Body of pancreas (tissue), 4 donors: Measurements from ENCODE around the gene STAT1. TPM values are rescaled to one million over a fixed set of nuclear protein-coding genes. Genes with fewer than 3 reads are reported as not detected.
A peak's percentile ranks its signal among the peaks of the same experiment; 100 is the strongest.
"Not testable (repeated sequence)": the region's sequence is repeated elsewhere in the genome, so short reads cannot be mapped to it uniquely, and the experiment has no call there.

Experiments used
- ATAC-seq: fragments of 150-250 bp; one replicate; pipeline ENCODE4 v1.9.1; 2016
- DNase-seq, 4 donors: peaks; one replicate each; pipeline ENCODE4 v3.0.0-alpha.2; 2019
- H3K27ac ChIP-seq, 4 donors: fragments of 200-600 bp; sonication (generic); 1 replicate in 3 of 4; 2 replicates in 1 of 4; pipeline versions ENCODE4 v1.5.1 to v1.6.1; 2016 to 2019; ENCODE audit warnings: mild to moderate bottlenecking in 1 of 4, mixed read lengths in 1 of 4, moderate library complexity in 1 of 4
- H3K27me3 ChIP-seq, 2 donors: fragments of 200-600 bp; sonication (generic); one replicate each; pipeline ENCODE4 v1.6.0; 2016; ENCODE audit warnings: mild to moderate bottlenecking in 1 of 2
- H3K36me3 ChIP-seq, 2 donors: fragments of 200-600 bp; sonication (generic); replicated peaks in 1 of 2; 2 replicates each; pipeline ENCODE4 v1.5.1; 2016; ENCODE audit warnings: low read depth in 2 of 2; ENCODE audit not compliant: insufficient read depth in 1 of 2
- H3K4me1 ChIP-seq: fragments of 200-600 bp; sonication (generic); one replicate; pipeline ENCODE4 v1.6.0; 2016
- H3K4me3 ChIP-seq, 2 donors: fragments of 200-600 bp; sonication (generic); 1 replicate in 1 of 2; 2 replicates in 1 of 2; pipeline ENCODE4 v1.5.1; 2016 to 2019
- H3K9me3 ChIP-seq, 3 donors: fragments of 200-600 bp; sonication (generic); 1 replicate in 2 of 3; 2 replicates in 1 of 3; pipeline ENCODE4 v1.5.1; 2016
- POLR2A ChIP-seq, 3 donors: fragments of 450-650 bp; IDR thresholded peaks; one replicate each; pipeline ENCODE4 v1.6.1; 2016; ENCODE audit warnings: antibody characterized with exemption in 3 of 3, mild to moderate bottlenecking in 2 of 3
- WGBS, 2 donors: methylation state at CpG; one replicate each; pipeline ENCODE4 v1.1.5; 2017; 5-methylcytosine and 5-hydroxymethylcytosine counted together
- intact Hi-C: fragments of 100-400 bp; cut with DNase I; formaldehyde crosslinking; loops from one replicate; pipeline ENCODE4 v1.15.1; 2023
- total RNA-seq, 2 donors: library from RNA; depleted of rRNA; stranded (reverse); fragments of >200 nt; gene quantifications; one replicate each; pipeline ENCODE4 v1.1.0, GENCODE V29; 2016
- TF ChIP-seq, protein P1 (sequence below), 7 experiments: fragments of 450-650 bp in 4 of 7; fragments of 200-600 bp in 3 of 7; sonication (generic) in 3 of 7; IDR thresholded peaks; one replicate each; pipeline ENCODE4 v1.5.1; 2016 to 2019; ENCODE audit warnings: antibody characterized with exemption in 7 of 7

The STAT1 gene
- total RNA-seq, 2 donors from 2014 or later: 30.1 to 56.4 TPM

DNA sequence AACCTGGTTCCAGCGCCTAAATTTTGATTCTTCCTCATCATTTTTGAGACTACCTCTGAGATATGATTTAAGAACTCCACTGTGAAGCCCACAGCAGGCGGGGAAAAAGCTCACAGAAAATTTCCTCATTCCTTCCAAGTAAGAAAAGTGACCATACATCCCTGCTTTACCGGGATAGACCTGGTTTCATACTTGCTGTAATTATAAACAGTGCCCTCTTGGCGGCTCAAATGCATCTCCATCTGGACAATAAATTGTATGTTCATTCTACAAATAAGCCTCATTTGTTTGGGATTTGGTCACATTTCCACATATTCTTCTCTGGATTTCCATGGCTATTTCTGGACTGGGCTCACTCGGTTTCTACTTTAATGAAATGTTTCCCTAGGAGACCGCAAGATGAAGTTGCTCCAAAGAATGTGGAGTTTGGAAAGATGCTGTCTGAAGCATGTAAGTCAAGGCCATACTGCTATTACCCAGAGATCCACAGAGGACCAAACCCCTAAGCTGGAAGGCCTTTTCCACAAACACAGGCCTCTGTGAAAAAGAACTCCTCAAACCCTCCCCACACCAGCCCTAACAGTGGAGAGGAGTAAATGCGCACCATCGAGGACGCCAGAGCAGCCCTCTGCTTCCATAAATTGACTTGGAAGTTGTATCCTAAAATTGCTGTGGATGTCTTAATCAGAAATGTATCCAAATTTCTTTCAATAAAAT, 13.9 kb downstream of the STAT1 start:
- intact Hi-C loops: no loop called here
- ATAC-seq (no peak), DNase-seq (no peak)
- peaks cover 8% of the 10 kb centered on the region for H3K4me1 ChIP-seq
- no peaks in the 10 kb centered on the region for H3K27me3 ChIP-seq
- H3K36me3 ChIP-seq: peaks cover 3 to 27% of the 10 kb centered on the region in 2 donors
- TF ChIP-seq POLR2A (IDR thresholded peaks at IDR 0.05): no peak
- TF ChIP-seq, protein P1, sequence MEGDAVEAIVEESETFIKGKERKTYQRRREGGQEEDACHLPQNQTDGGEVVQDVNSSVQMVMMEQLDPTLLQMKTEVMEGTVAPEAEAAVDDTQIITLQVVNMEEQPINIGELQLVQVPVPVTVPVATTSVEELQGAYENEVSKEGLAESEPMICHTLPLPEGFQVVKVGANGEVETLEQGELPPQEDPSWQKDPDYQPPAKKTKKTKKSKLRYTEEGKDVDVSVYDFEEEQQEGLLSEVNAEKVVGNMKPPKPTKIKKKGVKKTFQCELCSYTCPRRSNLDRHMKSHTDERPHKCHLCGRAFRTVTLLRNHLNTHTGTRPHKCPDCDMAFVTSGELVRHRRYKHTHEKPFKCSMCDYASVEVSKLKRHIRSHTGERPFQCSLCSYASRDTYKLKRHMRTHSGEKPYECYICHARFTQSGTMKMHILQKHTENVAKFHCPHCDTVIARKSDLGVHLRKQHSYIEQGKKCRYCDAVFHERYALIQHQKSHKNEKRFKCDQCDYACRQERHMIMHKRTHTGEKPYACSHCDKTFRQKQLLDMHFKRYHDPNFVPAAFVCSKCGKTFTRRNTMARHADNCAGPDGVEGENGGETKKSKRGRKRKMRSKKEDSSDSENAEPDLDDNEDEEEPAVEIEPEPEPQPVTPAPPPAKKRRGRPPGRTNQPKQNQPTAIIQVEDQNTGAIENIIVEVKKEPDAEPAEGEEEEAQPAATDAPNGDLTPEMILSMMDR (IDR thresholded peaks at IDR 0.05): no peak
- H3K9me3 ChIP-seq: no peaks in the 10 kb centered on the region
- 88 to 94% methylated on average over 9 of the region's 9 CpGs for WGBS, 2 donors
- no peak overlapping the region for H3K4me3 ChIP-seq
- no peak overlapping the region for H3K27ac ChIP-seq

DNA sequence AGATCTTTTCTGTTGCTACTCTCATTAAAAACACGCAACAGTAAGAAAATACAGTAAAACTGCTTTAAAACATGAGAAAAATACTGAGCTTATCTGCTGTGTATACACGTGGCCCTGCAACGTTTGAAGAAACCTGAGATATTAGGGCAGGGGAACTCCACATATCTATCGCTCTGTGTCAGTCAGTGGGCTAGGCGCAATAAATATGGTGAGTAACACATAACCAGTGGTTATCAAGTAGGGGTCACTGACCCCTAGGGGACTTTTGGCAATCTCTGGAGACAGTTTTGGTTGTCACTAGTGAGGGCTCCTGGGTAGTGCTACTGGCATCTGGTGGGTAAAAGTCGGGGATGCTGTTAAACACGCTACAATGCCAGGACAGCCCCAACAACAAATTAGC, 14.9 kb downstream of the STAT1 start:
- Histone ChIP-seq H3K4me3 (no peak overlapping the region), H3K9me3 (no peaks in the 10 kb centered on the region), H3K36me3 (peaks cover 3 to 32% of the 10 kb centered on the region in 2 donors), H3K27me3 (no peaks in the 10 kb centered on the region), H3K27ac (no peak overlapping the region), H3K4me1 (peaks cover 8% of the 10 kb centered on the region)
- ATAC-seq (no peak), DNase-seq (no peak)
- 79 to 82% methylated on average over 7 of the region's 7 CpGs for WGBS, 2 donors
- intact Hi-C loops: no loop called here
- TF ChIP-seq POLR2A (IDR thresholded peaks at IDR 0.05): no peak

DNA sequence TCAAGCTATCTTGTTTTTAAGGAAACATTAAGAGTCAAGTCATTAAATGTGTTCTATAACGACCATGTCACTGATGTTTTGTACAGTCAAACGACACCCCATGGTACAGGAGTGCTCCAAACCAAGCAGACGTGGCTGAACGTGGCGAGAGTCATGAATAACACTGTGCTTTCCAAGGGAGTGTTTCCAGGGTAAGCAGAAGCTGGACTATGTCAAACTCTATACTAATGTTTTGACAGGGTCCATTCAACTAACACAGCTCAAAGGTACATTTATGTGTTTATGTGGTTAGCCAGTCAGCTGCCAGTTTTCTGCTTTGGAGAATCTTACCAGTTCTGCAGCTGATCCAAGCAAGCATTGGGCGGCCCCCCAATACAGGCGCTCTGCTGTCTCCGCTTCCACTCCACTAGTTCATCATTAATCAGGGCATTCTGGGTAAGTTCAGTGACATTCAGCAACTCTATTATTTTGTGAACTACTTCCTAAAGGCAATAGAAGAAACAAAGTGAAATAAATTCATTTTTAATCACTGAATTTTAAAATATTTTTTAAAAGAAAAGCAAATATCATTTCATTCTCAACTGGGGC, 16.4 kb downstream of the STAT1 start:
- H3K27me3 ChIP-seq: no peaks in the 10 kb centered on the region
- intact Hi-C loops: no loop called here
- 86% methylated on average over 8 of the region's 8 CpGs for WGBS, 2 donors
- no peak for DNase-seq
- peaks cover 8 to 43% of the 10 kb centered on the region in 2 donors for H3K36me3 ChIP-seq
- H3K4me3 ChIP-seq: no peak overlapping the region
- no peak for ATAC-seq
- H3K4me1 ChIP-seq: peaks cover 8% of the 10 kb centered on the region
- no peaks in the 10 kb centered on the region for H3K9me3 ChIP-seq
- TF ChIP-seq, protein P1 (IDR thresholded peaks at IDR 0.05): no peak
- TF ChIP-seq POLR2A (IDR thresholded peaks at IDR 0.05): no peak
- H3K27ac ChIP-seq: no peak overlapping the region

DNA sequence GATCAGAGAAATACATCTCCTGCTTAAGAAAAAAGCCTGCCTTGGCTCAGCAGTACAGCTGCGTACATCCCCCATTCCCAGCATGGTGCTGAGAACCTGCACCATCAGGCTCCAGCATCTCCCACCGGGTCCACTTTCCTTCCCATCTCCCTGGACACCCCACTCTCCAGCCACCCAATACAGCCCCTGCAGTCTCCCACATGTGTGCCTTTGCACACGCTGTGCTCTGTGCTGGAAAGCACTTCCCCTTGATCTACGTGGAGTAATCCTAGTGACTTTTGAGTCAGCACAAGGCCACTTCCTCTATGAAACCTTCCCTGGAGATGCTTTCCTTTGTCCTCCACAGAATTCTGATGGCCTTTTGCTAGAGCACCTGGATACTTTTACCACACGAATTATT, 17.0 kb downstream of the STAT1 start:
- Histone ChIP-seq H3K4me1 (peaks cover 8% of the 10 kb centered on the region), H3K9me3 (no peaks in the 10 kb centered on the region), H3K27ac (no peak overlapping the region), H3K4me3 (no peak overlapping the region), H3K27me3 (no peaks in the 10 kb centered on the region), H3K36me3 (peaks cover 8 to 43% of the 10 kb centered on the region in 2 donors)
- 75 to 90% methylated on average over 5 of the region's 5 CpGs for WGBS, 2 donors
- ATAC-seq (no peak), DNase-seq (peak in 1 of 4 donors; percentile 13)
- intact Hi-C loops: no loop called here
- TF ChIP-seq, protein P1 (IDR thresholded peaks at IDR 0.05): no peak
- TF ChIP-seq POLR2A (IDR thresholded peaks at IDR 0.05): no peak

DNA sequence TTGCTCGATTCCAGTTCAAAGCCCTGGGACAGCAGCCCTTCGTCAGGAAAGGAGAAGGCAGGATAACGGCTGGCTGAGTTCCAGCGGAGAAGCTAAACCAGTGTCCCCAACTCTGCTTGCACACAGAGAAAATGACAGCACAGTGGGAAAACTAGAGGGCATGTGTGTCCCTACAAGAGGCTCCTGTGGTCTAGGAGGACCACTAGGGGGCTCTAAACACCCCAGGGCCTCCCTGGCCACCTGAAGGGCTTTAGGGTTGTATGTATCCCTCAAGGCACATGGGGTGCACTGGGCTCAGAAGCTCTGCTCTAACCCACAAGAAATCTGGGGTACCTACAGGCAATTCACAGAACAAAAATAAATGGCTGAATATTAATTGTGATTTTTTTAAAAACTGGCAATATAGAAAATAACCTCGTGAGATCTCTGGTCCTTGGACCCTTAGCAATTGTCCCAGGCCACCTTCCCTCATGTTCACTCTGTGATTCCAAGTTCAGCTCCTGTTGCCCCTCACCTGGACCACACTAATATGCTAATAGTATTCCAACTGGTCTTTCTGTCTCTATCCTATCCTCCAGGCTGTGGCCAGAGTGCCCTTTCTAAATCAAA, 17.5 kb downstream of the STAT1 start:
- peak; percentile 47 for ATAC-seq
- intact Hi-C loops: no loop called here
- H3K4me3 ChIP-seq: no peak overlapping the region
- peak; percentile 18 to 51 (median 34) for DNase-seq
- H3K27ac ChIP-seq: no peak overlapping the region
- TF ChIP-seq, protein P1 (IDR thresholded peaks at IDR 0.05): peak in 6 of 7 experiments; percentile 27 to 58 (median 44)
- TF ChIP-seq POLR2A (IDR thresholded peaks at IDR 0.05): no peak
- 83 to 91% methylated on average over 5 of the region's 5 CpGs for WGBS, 2 donors
- H3K27me3 ChIP-seq: no peaks in the 10 kb centered on the region
- H3K9me3 ChIP-seq: no peaks in the 10 kb centered on the region
- H3K4me1 ChIP-seq: peaks cover 5% of the 10 kb centered on the region
- H3K36me3 ChIP-seq: peaks cover 8 to 44% of the 10 kb centered on the region in 2 donors

DNA sequence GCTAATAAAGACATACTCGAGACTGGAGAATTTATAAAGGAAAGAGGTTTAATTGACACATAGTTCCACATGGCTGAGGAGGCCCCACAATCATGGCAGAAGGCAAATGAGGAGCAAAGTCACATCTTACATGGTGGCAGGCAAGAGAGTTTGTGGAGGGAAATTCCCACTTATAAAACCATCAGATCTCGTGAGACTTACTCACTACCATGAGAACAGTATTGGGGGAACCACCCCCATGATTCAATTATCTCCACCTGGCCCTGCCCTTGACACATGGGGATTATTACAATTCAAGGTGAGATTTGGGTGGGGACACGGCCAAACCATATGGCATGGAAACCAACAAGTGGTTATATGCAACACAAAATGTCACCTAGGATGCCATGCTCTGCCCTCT, 18.7 kb downstream of the STAT1 start:
- H3K36me3 ChIP-seq: peaks cover 12 to 54% of the 10 kb centered on the region in 2 donors

More for the DNA sequence above, 18.7 kb downstream of the STAT1 start:
- H3K4me3 ChIP-seq, DNase-seq, H3K27ac ChIP-seq, intact Hi-C loops, H3K9me3 ChIP-seq, ATAC-seq, H3K27me3 ChIP-seq, H3K4me1 ChIP-seq: not testable (repeated sequence)
- 81 to 93% methylated on average over 3 of the region's 3 CpGs for WGBS, 2 donors
